ENCODE data around the gene ACTG1.

Gene ACTG1

DNA sequence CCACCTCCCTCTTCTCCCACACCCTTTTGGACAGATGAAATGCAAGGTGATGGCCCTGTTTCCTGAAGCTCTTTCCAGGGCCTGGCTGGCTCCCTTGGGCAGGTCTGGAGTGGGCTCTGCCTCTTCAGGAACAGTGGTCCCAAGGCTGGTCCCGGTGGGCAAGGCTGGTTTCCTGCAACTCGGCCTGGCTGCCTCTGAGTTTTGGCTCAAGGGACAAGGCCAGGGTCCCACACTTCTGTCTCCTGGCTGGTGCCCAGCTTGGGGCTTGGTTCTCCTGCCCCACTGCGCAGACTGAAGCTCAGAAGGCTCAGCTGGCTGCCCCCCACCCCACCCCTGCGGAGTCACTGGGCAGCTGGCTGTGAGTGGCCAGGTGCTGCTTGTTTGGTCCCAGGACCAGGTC, 3.8 kb upstream of the ACTG1 start:
- H3K36me3 ChIP-seq, result peaks cover 9% of the 10 kb centered on the region
- no peak overlapping the region for H3K27ac ChIP-seq
- DNase-seq, result peak; percentile 12
- no peaks in the 10 kb centered on the region for H3K9me3 ChIP-seq (ENCODE audit: severe bottlenecking)
- no peaks in the 10 kb centered on the region for H3K27me3 ChIP-seq (ENCODE audit: insufficient read depth, low read depth, severe bottlenecking)
- no peak overlapping the region for H3K4me3 ChIP-seq (ENCODE audit: low read depth, low read length)
- TF ChIP-seq CTCF (IDR thresholded peaks at IDR 0.05; ENCODE audit: low read depth, low read length), result no peak

DNA sequence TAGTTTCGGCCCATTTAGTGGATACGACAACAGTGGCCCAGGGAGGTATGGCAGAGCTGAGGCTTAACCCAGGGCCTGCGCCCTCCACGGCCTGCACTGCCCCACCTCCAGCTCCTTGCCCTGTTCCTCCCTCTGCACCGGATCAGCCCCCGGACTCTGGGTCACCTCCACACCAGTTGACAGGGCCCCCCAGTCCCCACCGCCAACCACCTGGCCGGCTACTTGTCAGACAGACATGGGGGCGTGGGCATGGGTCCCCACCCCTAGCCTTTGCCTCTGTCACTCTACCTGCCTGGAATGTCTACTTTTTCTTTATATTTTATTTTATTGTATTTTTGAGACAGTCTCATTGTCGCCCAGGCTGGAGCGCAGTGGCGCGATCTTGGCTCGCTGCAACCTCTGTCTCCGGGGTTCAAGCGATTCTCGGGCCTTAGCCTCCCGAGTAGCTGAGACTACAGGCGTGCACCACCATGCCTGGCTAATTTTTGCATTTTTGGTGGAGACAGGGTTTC, 3.0 kb upstream of the ACTG1 start:
- H3K9me3 ChIP-seq (ENCODE audit: severe bottlenecking), result no peaks in the 10 kb centered on the region
- peak overlapping the region; percentile 95 for H3K27ac ChIP-seq
- no peak for TF ChIP-seq CTCF (IDR thresholded peaks at IDR 0.05; ENCODE audit: low read depth, low read length)

GRCh38 chr17:81514739-81515529, 2.3 kb upstream of the ACTG1 start:
- Histone ChIP-seq H3K27ac (peak overlapping the region; percentile 95), H3K4me3 (ENCODE audit: low read depth, low read length) (peak overlapping the region; percentile 83), H3K27me3 (ENCODE audit: insufficient read depth, low read depth, severe bottlenecking) (no peaks in the 10 kb centered on the region), H3K36me3 (peaks cover 24% of the 10 kb centered on the region), H3K9me3 (ENCODE audit: severe bottlenecking) (no peaks in the 10 kb centered on the region)
- no peak for TF ChIP-seq CTCF (IDR thresholded peaks at IDR 0.05; ENCODE audit: low read depth, low read length)
- DNase-seq, result peak; percentile 78

More for the DNA sequence above, 3.0 kb upstream of the ACTG1 start:
- H3K36me3 ChIP-seq, result peaks cover 18% of the 10 kb centered on the region
- peak; percentile 39 for DNase-seq
- peak overlapping the region; percentile 83 for H3K4me3 ChIP-seq (ENCODE audit: low read depth, low read length)
- H3K27me3 ChIP-seq (ENCODE audit: insufficient read depth, low read depth, severe bottlenecking), result no peaks in the 10 kb centered on the region

DNA sequence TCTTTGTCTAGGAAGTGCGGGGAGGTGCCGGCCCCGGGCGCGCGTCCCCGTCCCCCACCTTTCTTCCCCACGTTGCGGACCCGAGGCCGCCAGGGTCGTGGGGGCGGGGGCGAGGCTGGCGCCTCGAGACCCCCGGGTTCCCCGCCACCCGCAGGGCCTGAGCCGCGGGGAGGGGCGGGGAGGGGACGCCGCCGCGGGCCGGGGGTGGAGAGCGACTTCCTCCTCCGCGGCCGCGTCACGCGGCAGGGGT, 1.8 kb upstream of the ACTG1 start:
- Histone ChIP-seq H3K4me3 (ENCODE audit: low read depth, low read length) (peak overlapping the region; percentile 83), H3K36me3 (peaks cover 29% of the 10 kb centered on the region), H3K27me3 (ENCODE audit: insufficient read depth, low read depth, severe bottlenecking) (no peaks in the 10 kb centered on the region), H3K9me3 (ENCODE audit: severe bottlenecking) (no peaks in the 10 kb centered on the region), H3K27ac (peak overlapping the region; percentile 95)
- DNase-seq, result no peak
- no peak for TF ChIP-seq CTCF (IDR thresholded peaks at IDR 0.05; ENCODE audit: low read depth, low read length)

- peak overlapping the region; percentile 95 for H3K27ac ChIP-seq
- H3K4me3 ChIP-seq (ENCODE audit: low read depth, low read length), result peak overlapping the region; percentile 83
- peaks cover 34% of the 10 kb centered on the region for H3K36me3 ChIP-seq
- DNase-seq, result peak; percentile 82
- no peaks in the 10 kb centered on the region for H3K27me3 ChIP-seq (ENCODE audit: insufficient read depth, low read depth, severe bottlenecking)
- TF ChIP-seq CTCF (IDR thresholded peaks at IDR 0.05; ENCODE audit: low read depth, low read length), result no peak
- no peaks in the 10 kb centered on the region for H3K9me3 ChIP-seq (ENCODE audit: severe bottlenecking)
Observed at GRCh38 chr17:81513753-81514488, 1.3 kb upstream of the ACTG1 start.

Measured in WERI-Rb-1 (cell line).